Chondrocyte (in vitro differentiated cells): Measurements from ENCODE around the gene OAT. TPM values are rescaled to one million over a fixed set of nuclear protein-coding genes. Genes with fewer than 3 reads are reported as not detected.

Source experiments
- DNase-seq: peaks from one replicate; pipeline ENCODE4 v3.0.0; 2021; ENCODE audit warnings: mixed read lengths, low spot score
- H3K27ac Mint-ChIP-seq: one replicate; pipeline ENCODE4 v1.8.0; 2021; ENCODE audit warnings: mild to moderate bottlenecking, moderate library complexity, mixed read lengths; ENCODE audit not compliant: unreplicated experiment
- H3K27me3 Mint-ChIP-seq: 2 replicates; pipeline ENCODE4 v1.8.0; 2021; ENCODE audit warnings: low read depth, mixed read lengths
- H3K36me3 Mint-ChIP-seq: 2 replicates; pipeline ENCODE4 v1.8.0; 2021; ENCODE audit warnings: low read depth, mixed read lengths
- H3K4me1 Mint-ChIP-seq: 2 replicates; pipeline ENCODE4 v1.8.0; 2021; ENCODE audit warnings: low read depth, mild to moderate bottlenecking, mixed read lengths
- H3K4me3 Mint-ChIP-seq: one replicate; pipeline ENCODE4 v1.8.0; 2021; ENCODE audit warnings: mild to moderate bottlenecking, moderate library complexity, mixed read lengths; ENCODE audit not compliant: unreplicated experiment
- H3K9me3 Mint-ChIP-seq: 2 replicates; pipeline ENCODE4 v1.8.0; 2021; ENCODE audit warnings: low read depth, mixed read lengths
- CTCF ChIP-seq: fragments of 200-600 bp; sonication (generic); IDR thresholded peaks from 2 replicates; pipeline ENCODE4 v1.5.0; 2021; ENCODE audit warnings: antibody characterized with exemption, mild to moderate bottlenecking, moderate library complexity
- total RNA-seq: library from RNA; stranded (reverse); gene quantifications from 3 replicates; pipeline ENCODE4 v1.2.1, GENCODE V29; 2021

OAT gene
- total RNA-seq, 1 donor from 2014 or later, result 152 TPM

GRCh38 chr10:124429576-124429975 is 10.9 kb upstream of the OAT start:
- H3K4me3 Mint-ChIP-seq, result no peak overlapping the region
- H3K27ac Mint-ChIP-seq, result no peak overlapping the region
- TF ChIP-seq CTCF, result no peak
- DNase-seq, result no peak
- no peaks in the 10 kb centered on the region for H3K9me3 Mint-ChIP-seq
- peaks cover 27% of the 10 kb centered on the region for H3K27me3 Mint-ChIP-seq
- no peaks in the 10 kb centered on the region for H3K36me3 Mint-ChIP-seq
- no peaks in the 10 kb centered on the region for H3K4me1 Mint-ChIP-seq

GRCh38 chr10:124428207-124428777 is 9.6 kb upstream of the OAT start:
- no peaks in the 10 kb centered on the region for H3K9me3 Mint-ChIP-seq
- no peak for TF ChIP-seq CTCF
- H3K27me3 Mint-ChIP-seq, result peaks cover 34% of the 10 kb centered on the region
- H3K36me3 Mint-ChIP-seq, result no peaks in the 10 kb centered on the region
- H3K27ac Mint-ChIP-seq, result no peak overlapping the region
- no peak overlapping the region for H3K4me3 Mint-ChIP-seq
- no peaks in the 10 kb centered on the region for H3K4me1 Mint-ChIP-seq
- no peak for DNase-seq

- TF ChIP-seq CTCF, result no peak
- Mint-ChIP-seq H3K4me1 (no peaks in the 10 kb centered on the region), H3K27ac (no peak overlapping the region), H3K4me3 (no peak overlapping the region), H3K36me3 (no peaks in the 10 kb centered on the region), H3K9me3 (no peaks in the 10 kb centered on the region), H3K27me3 (peaks cover 34% of the 10 kb centered on the region)
- DNase-seq, result no peak
These were observed 6.7 kb upstream of the OAT start for GRCh38 chr10:124425227-124425962.

- H3K27ac Mint-ChIP-seq, result no peak overlapping the region
- no peaks in the 10 kb centered on the region for H3K36me3 Mint-ChIP-seq
- peaks cover 3% of the 10 kb centered on the region for H3K4me1 Mint-ChIP-seq
- no peak for DNase-seq
- H3K4me3 Mint-ChIP-seq, result no peak overlapping the region
- TF ChIP-seq CTCF, result no peak
- peaks cover 30% of the 10 kb centered on the region for H3K27me3 Mint-ChIP-seq
- H3K9me3 Mint-ChIP-seq, result no peaks in the 10 kb centered on the region
These were observed 5.1 kb upstream of the OAT start for GRCh38 chr10:124423813-124424212.

- H3K4me1 Mint-ChIP-seq, result peaks cover 3% of the 10 kb centered on the region
- H3K9me3 Mint-ChIP-seq, result no peaks in the 10 kb centered on the region
- no peak for TF ChIP-seq CTCF
- no peak overlapping the region for H3K4me3 Mint-ChIP-seq
- DNase-seq, result no peak
- peaks cover 24% of the 10 kb centered on the region for H3K27me3 Mint-ChIP-seq
- H3K36me3 Mint-ChIP-seq, result no peaks in the 10 kb centered on the region
- no peak overlapping the region for H3K27ac Mint-ChIP-seq
These were observed 4.0 kb upstream of the OAT start for GRCh38 chr10:124422742-124423141.
